Measurements from ENCODE around the gene EPHB2. TPM values are rescaled to one million over a fixed set of nuclear protein-coding genes. Genes with fewer than 3 reads are reported as not detected.

Gene EPHB2
- total RNA-seq, 1 donor from 2014 or later, result 6.0 TPM

- DNase-seq, result no peak
- no peaks in the 10 kb centered on the region for H3K27me3 ChIP-seq
- intact Hi-C loops (cut with DNase I), result no loop called here
- TF ChIP-seq CTCF (IDR thresholded peaks at IDR 0.05), result no peak
- H3K27ac ChIP-seq, result no peak overlapping the region
- H3K36me3 ChIP-seq, result no peaks in the 10 kb centered on the region
- no peak for ATAC-seq
- no peaks in the 10 kb centered on the region for H3K9me3 ChIP-seq
- no peak overlapping the region for H3K4me3 ChIP-seq
- no peaks in the 10 kb centered on the region for H3K4me1 ChIP-seq
Observed at GRCh38 chr1:22824466-22824865, 113.8 kb downstream of the EPHB2 start.

GRCh38 chr1:22824975-22825374, 114.3 kb downstream of the EPHB2 start:
- H3K27me3 ChIP-seq, result no peaks in the 10 kb centered on the region
- TF ChIP-seq CTCF (IDR thresholded peaks at IDR 0.05), result no peak
- no peak overlapping the region for H3K27ac ChIP-seq
- no peaks in the 10 kb centered on the region for H3K4me1 ChIP-seq
- H3K9me3 ChIP-seq, result no peaks in the 10 kb centered on the region
- ATAC-seq, result no peak
- intact Hi-C loops (cut with DNase I), result no loop called here
- H3K4me3 ChIP-seq, result no peak overlapping the region
- no peak for DNase-seq
- H3K36me3 ChIP-seq, result no peaks in the 10 kb centered on the region

GRCh38 chr1:22825486-22826189, 115.0 kb downstream of the EPHB2 start:
- ATAC-seq, result no peak
- intact Hi-C loops (cut with DNase I), result no loop called here
- H3K36me3 ChIP-seq, result no peaks in the 10 kb centered on the region
- TF ChIP-seq CTCF (IDR thresholded peaks at IDR 0.05), result no peak
- H3K9me3 ChIP-seq, result no peaks in the 10 kb centered on the region
- no peak overlapping the region for H3K27ac ChIP-seq
- no peaks in the 10 kb centered on the region for H3K27me3 ChIP-seq
- no peak for DNase-seq
- no peak overlapping the region for H3K4me3 ChIP-seq
- H3K4me1 ChIP-seq, result no peaks in the 10 kb centered on the region

GRCh38 chr1:22826604-22827580, 116.3 kb downstream of the EPHB2 start:
- no peak overlapping the region for H3K27ac ChIP-seq
- DNase-seq (no peak), ATAC-seq (peak; percentile 70)
- TF ChIP-seq CTCF (IDR thresholded peaks at IDR 0.05), result no peak
- H3K4me1 ChIP-seq, result no peaks in the 10 kb centered on the region
- no peaks in the 10 kb centered on the region for H3K27me3 ChIP-seq
- no peak overlapping the region for H3K4me3 ChIP-seq
- no peaks in the 10 kb centered on the region for H3K36me3 ChIP-seq
- no peaks in the 10 kb centered on the region for H3K9me3 ChIP-seq
- intact Hi-C loops (cut with DNase I), result no loop called here

GRCh38 chr1:22827666-22828483, 117.2 kb downstream of the EPHB2 start:
- ATAC-seq, result no peak
- Histone ChIP-seq H3K9me3 (no peaks in the 10 kb centered on the region), H3K4me3 (no peak overlapping the region), H3K4me1 (no peaks in the 10 kb centered on the region), H3K27ac (no peak overlapping the region), H3K36me3 (no peaks in the 10 kb centered on the region), H3K27me3 (no peaks in the 10 kb centered on the region)
- TF ChIP-seq CTCF (IDR thresholded peaks at IDR 0.05), result no peak
- intact Hi-C loops (cut with DNase I), result no loop called here
- no peak for DNase-seq

Data from upper lobe of right lung (tissue), 1 donor.